Measurements from ENCODE around the gene TSPAN4. TPM values are rescaled to one million over a fixed set of nuclear protein-coding genes. Genes with fewer than 3 reads are reported as not detected.

The TSPAN4 gene
- total RNA-seq, 4 donors from 2014 or later: 47.1 to 78.9 (median 59.7) TPM

DNA sequence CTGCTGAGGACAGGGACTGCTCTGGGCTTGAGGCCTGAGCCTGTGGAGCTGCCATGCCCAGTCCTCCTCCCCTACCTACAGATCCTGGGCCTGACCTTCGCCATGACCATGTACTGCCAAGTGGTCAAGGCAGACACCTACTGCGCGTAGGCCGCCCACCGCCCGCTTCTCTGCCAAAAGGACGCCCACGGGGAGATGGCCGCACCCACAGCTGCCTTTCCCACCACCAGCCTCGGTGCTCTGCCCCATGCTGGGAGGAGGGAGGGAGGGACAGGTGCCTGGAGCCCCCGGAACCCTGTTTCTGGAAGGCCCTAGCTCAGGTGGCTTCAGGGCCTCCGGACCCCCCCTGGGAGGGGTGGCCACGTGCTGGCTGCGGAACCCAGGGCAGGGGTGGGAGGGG, 23.8 kb downstream of the TSPAN4 start:
- no CpG with 5 or more reads among the region's 14 CpGs for WGBS
- peaks cover 65% of the 10 kb centered on the region for H3K36me3 ChIP-seq
- DNase-seq (ENCODE audit: low spot score in 2 of 2): no peak
- H3K27ac ChIP-seq: no peak overlapping the region
- H3K4me1 ChIP-seq: peaks cover 13% of the 10 kb centered on the region
- H3K4me3 ChIP-seq: no peak overlapping the region
- H3K27me3 ChIP-seq: no peaks in the 10 kb centered on the region
- TF ChIP-seq EP300 (IDR thresholded peaks at IDR 0.05) (no peak), POLR2AphosphoS5 (IDR thresholded peaks at IDR 0.05) (no peak), POLR2A (IDR thresholded peaks at IDR 0.05) (no peak)
- TF ChIP-seq, protein P1, sequence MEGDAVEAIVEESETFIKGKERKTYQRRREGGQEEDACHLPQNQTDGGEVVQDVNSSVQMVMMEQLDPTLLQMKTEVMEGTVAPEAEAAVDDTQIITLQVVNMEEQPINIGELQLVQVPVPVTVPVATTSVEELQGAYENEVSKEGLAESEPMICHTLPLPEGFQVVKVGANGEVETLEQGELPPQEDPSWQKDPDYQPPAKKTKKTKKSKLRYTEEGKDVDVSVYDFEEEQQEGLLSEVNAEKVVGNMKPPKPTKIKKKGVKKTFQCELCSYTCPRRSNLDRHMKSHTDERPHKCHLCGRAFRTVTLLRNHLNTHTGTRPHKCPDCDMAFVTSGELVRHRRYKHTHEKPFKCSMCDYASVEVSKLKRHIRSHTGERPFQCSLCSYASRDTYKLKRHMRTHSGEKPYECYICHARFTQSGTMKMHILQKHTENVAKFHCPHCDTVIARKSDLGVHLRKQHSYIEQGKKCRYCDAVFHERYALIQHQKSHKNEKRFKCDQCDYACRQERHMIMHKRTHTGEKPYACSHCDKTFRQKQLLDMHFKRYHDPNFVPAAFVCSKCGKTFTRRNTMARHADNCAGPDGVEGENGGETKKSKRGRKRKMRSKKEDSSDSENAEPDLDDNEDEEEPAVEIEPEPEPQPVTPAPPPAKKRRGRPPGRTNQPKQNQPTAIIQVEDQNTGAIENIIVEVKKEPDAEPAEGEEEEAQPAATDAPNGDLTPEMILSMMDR (IDR thresholded peaks at IDR 0.05): no peak
- H3K9me3 ChIP-seq: no peaks in the 10 kb centered on the region

DNA sequence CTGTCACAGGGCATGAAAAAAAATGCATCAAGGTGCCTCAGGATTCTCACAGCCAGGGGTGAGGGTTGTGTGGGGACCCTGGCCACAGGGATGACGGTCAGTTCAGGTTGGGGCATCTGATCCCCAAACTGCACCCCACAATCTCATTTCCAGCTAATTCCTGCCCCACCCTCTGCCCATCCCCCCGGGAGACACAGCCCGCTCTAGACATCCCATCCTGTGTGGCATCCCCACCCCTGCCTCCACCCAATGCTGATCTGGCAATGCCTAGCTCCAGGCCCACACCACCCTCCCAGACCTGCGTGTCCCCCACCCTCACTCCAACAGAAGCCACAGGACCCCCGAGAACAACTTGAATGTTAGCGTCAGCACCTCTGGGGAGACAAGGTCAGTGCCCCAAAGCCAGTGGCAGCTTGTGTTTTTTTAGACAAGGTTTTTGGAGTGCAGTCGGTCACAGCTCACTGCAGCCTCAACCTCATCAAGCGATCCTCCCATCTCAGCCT, 25.3 kb downstream of the TSPAN4 start:
- TF ChIP-seq, protein P1 (IDR thresholded peaks at IDR 0.05): no peak
- TF ChIP-seq POLR2AphosphoS5 (IDR thresholded peaks at IDR 0.05) (no peak), EP300 (IDR thresholded peaks at IDR 0.05) (no peak), POLR2A (IDR thresholded peaks at IDR 0.05) (no peak)
- Histone ChIP-seq H3K27me3 (no peaks in the 10 kb centered on the region), H3K4me1 (peaks cover under 1% of the 10 kb centered on the region), H3K9me3 (no peaks in the 10 kb centered on the region), H3K36me3 (peaks cover 55% of the 10 kb centered on the region), H3K4me3 (no peak overlapping the region), H3K27ac (no peak overlapping the region)
- WGBS: 77% methylated on average over 8 of the region's 8 CpGs
- no peak for DNase-seq (ENCODE audit: low spot score in 2 of 2)

GRCh38 chr11:868394-868793, 25.7 kb downstream of the TSPAN4 start:
- DNase-seq (ENCODE audit: low spot score in 2 of 2): no peak
- 89% methylated on average over 17 of the region's 17 CpGs for WGBS
- H3K27ac ChIP-seq: no peak overlapping the region
- H3K4me3 ChIP-seq: no peak overlapping the region
- TF ChIP-seq POLR2A (IDR thresholded peaks at IDR 0.05) (no peak), POLR2AphosphoS5 (IDR thresholded peaks at IDR 0.05) (no peak), EP300 (IDR thresholded peaks at IDR 0.05) (no peak)
- TF ChIP-seq, protein P1 (IDR thresholded peaks at IDR 0.05): no peak
- no peaks in the 10 kb centered on the region for H3K9me3 ChIP-seq
- H3K27me3 ChIP-seq: no peaks in the 10 kb centered on the region
- no peaks in the 10 kb centered on the region for H3K4me1 ChIP-seq
- H3K36me3 ChIP-seq: peaks cover 51% of the 10 kb centered on the region

- Histone ChIP-seq H3K27me3 (no peaks in the 10 kb centered on the region), H3K9me3 (no peaks in the 10 kb centered on the region), H3K4me1 (no peaks in the 10 kb centered on the region), H3K36me3 (peaks cover 47% of the 10 kb centered on the region), H3K4me3 (no peak overlapping the region), H3K27ac (no peak overlapping the region)
- TF ChIP-seq POLR2A (IDR thresholded peaks at IDR 0.05) (no peak), POLR2AphosphoS5 (IDR thresholded peaks at IDR 0.05) (no peak), EP300 (IDR thresholded peaks at IDR 0.05) (no peak)
- TF ChIP-seq, protein P1 (IDR thresholded peaks at IDR 0.05): no peak
- DNase-seq (ENCODE audit: low spot score in 2 of 2): no peak
- 80% methylated on average over 4 of the region's 12 CpGs for WGBS
These were observed 26.1 kb downstream of the TSPAN4 start for GRCh38 chr11:868802-869201.

- DNase-seq (ENCODE audit: low spot score in 2 of 2): no peak
- Histone ChIP-seq H3K27ac (no peak overlapping the region), H3K36me3 (peaks cover 43% of the 10 kb centered on the region), H3K9me3 (no peaks in the 10 kb centered on the region), H3K4me3 (no peak overlapping the region), H3K27me3 (no peaks in the 10 kb centered on the region), H3K4me1 (no peaks in the 10 kb centered on the region)
- WGBS: no CpG with 5 or more reads among the region's 25 CpGs
- TF ChIP-seq, protein P1 (IDR thresholded peaks at IDR 0.05): no peak
These were observed 26.9 kb downstream of the TSPAN4 start for GRCh38 chr11:869399-870126.

Data from suprapubic skin (tissue), 4 donors.